SK-N-SH (cell line): ENCODE data around the gene PER1. TPM values are rescaled to one million over a fixed set of nuclear protein-coding genes. Genes with fewer than 3 reads are reported as not detected.

ENCODE experiments used
- CTCF ChIA-PET: fragments of 300-600, 350-600 bp; formaldehyde crosslinking; extraction: SDS; loops from one replicate; lab custom pipeline; 2021; lab: Yijun Ruan, JAX
- POLR2A ChIA-PET: fragments of 350-600 bp; sonication (Branson Sonifier 250); formaldehyde crosslinking; extraction: SDS; loops from one replicate; lab custom pipeline; 2020; ENCODE audit warnings: antibody characterized with exemption, inconsistent platforms; lab: Yijun Ruan, JAX
- DNase-seq: peaks from one replicate; pipeline ENCODE4 v3.0.0; 2012
- H2AFZ ChIP-seq: fragments of 200-600 bp; sonication (generic); 2 replicates; pipeline ENCODE4 v1.8.1; 2016; ENCODE audit warnings: antibody characterized with exemption, mild to moderate bottlenecking, low read depth
- H3F3A ChIP-seq: fragments of 200-600 bp; sonication (generic); replicated peaks from 2 replicates; pipeline ENCODE3; 2016; ENCODE audit warnings: antibody characterized with exemption, mild to moderate bottlenecking; ENCODE audit not compliant: insufficient read depth
- H3K27ac ChIP-seq, 2 experiments: fragments of 200-500 bp in 1 of 2; fragments of 200-600 bp in 1 of 2; sonication (Bioruptor generic) in 1 of 2; sonication (generic), shearing (Covaris generic) in 1 of 2; 2 replicates each; pipeline versions ENCODE4 v1.5.1 to v1.6.1; 2014 to 2016; ENCODE audit warnings: low read depth in 2 of 2, inconsistent platforms in 1 of 2, low read length in 1 of 2, mild to moderate bottlenecking in 1 of 2, mixed read lengths in 1 of 2
- H3K27me3 ChIP-seq: fragments of 200-600 bp; sonication (generic), shearing (Covaris generic); 2 replicates; pipeline ENCODE4 v1.6.1; 2016; ENCODE audit warnings: mixed run types; ENCODE audit not compliant: insufficient read depth
- H3K36me3 ChIP-seq, 2 experiments: fragments of 200-500 bp in 1 of 2; fragments of 200-600 bp in 1 of 2; sonication (Bioruptor generic) in 1 of 2; sonication (generic) in 1 of 2; replicated peaks in 1 of 2; 2 replicates each; pipeline versions ENCODE3 to v1.5.1; 2014 to 2016; ENCODE audit warnings: low read length in 1 of 2, mild to moderate bottlenecking in 1 of 2; ENCODE audit not compliant: insufficient read depth in 2 of 2, control insufficient read depth in 1 of 2
- H3K4me1 ChIP-seq, 2 experiments: fragments of 200-500 bp in 1 of 2; fragments of 200-600 bp in 1 of 2; sonication (Bioruptor generic) in 1 of 2; sonication (generic), shearing (Covaris generic) in 1 of 2; 2 replicates each; pipeline versions ENCODE4 v1.5.1 to v1.6.1; 2014 to 2016; ENCODE audit warnings: low read depth in 1 of 2, low read length in 1 of 2, mixed run types in 1 of 2; ENCODE audit not compliant: insufficient read depth in 2 of 2, control insufficient read depth in 1 of 2
- H3K4me2 ChIP-seq: fragments of 200-600 bp; sonication (generic), shearing (Covaris generic); 2 replicates; pipeline ENCODE4 v1.6.1; 2017; ENCODE audit warnings: mixed run types
- H3K4me3 ChIP-seq, 2 experiments: fragments of 200-500 bp in 1 of 2; fragments of 200-600 bp in 1 of 2; sonication (Bioruptor generic) in 1 of 2; sonication (generic), shearing (Covaris generic) in 1 of 2; 2 replicates each; pipeline versions ENCODE4 v1.5.1 to v1.8.1; 2014 to 2016; ENCODE audit warnings: low read depth in 2 of 2, inconsistent platforms in 1 of 2, low read length in 1 of 2, mild to moderate bottlenecking in 1 of 2, mixed read lengths in 1 of 2, moderate library complexity in 1 of 2
- H3K79me2 ChIP-seq: fragments of 200-600 bp; sonication (generic); 2 replicates; pipeline ENCODE4 v1.8.1; 2017; ENCODE audit warnings: mild to moderate bottlenecking; ENCODE audit not compliant: insufficient read depth
- H3K9ac ChIP-seq: fragments of 200-600 bp; sonication (generic); 2 replicates; pipeline ENCODE4 v1.6.1; 2017; ENCODE audit warnings: mixed run types
- H3K9me2 ChIP-seq: fragments of 200-600 bp; sonication (generic); 2 replicates; pipeline ENCODE4 v1.6.1; 2017; ENCODE audit warnings: mixed run types
- H3K9me3 ChIP-seq: fragments of 200-600 bp; sonication (generic); 2 replicates; pipeline ENCODE4 v1.6.1; 2017; ENCODE audit warnings: mixed run types, mild to moderate bottlenecking, moderate library complexity
- H4K20me1 ChIP-seq: fragments of 200-600 bp; sonication (generic); 2 replicates; pipeline ENCODE4 v1.6.1; 2017; ENCODE audit warnings: mild to moderate bottlenecking, mixed run types; ENCODE audit not compliant: insufficient read depth
- CHD2 ChIP-seq: fragments of 150-350 bp; IDR thresholded peaks from 2 replicates; pipeline ENCODE4 v1.6.1; 2018; ENCODE audit warnings: low read length; ENCODE audit not compliant: partially characterized antibody
- CTCF ChIP-seq: fragments of 200-600 bp; sonication (generic); IDR thresholded peaks from 2 replicates; pipeline ENCODE4 v1.6.1; 2017; ENCODE audit warnings: antibody characterized with exemption, mild to moderate bottlenecking, moderate library complexity
- ELF1 ChIP-seq: IDR thresholded peaks from 2 replicates; pipeline ENCODE4 v1.4.0; 2012
- EP300 ChIP-seq, 2 experiments: IDR thresholded peaks; 2 replicates each; pipeline versions ENCODE4 v1.4.0 to v1.6.1; 2012; ENCODE audit warnings: borderline replicate concordance in 1 of 2, low read depth in 1 of 2, low read length in 1 of 2
- EZH2phosphoT487 ChIP-seq: fragments of 200-600 bp; sonication (generic); IDR thresholded peaks from 2 replicates; pipeline ENCODE4 v1.6.1; 2017; ENCODE audit warnings: low read depth, mixed run types, mild to moderate bottlenecking, antibody characterized with exemption, moderate library complexity, borderline replicate concordance
- FOSL2 ChIP-seq: IDR thresholded peaks from 2 replicates; pipeline ENCODE4 v1.4.0; 2012; ENCODE audit warnings: low read depth, mild to moderate bottlenecking, moderate library complexity, borderline replicate concordance
- FOXM1 ChIP-seq: IDR thresholded peaks from 2 replicates; pipeline ENCODE4 v1.4.0; 2012; ENCODE audit warnings: low read depth, mild to moderate bottlenecking
- GABPA ChIP-seq: IDR thresholded peaks from 2 replicates; pipeline ENCODE4 v1.4.0; 2012; ENCODE audit warnings: low read depth, mild to moderate bottlenecking
- GATA2 ChIP-seq: sonication (generic); formaldehyde crosslinking; IDR thresholded peaks from 2 replicates; pipeline ENCODE4 v1.5.0; 2020; ENCODE audit warnings: mild to moderate bottlenecking, missing genetic modification reagents
- IRF3 ChIP-seq: fragments of 150-350 bp; IDR thresholded peaks from 2 replicates; pipeline ENCODE4 v1.6.1; 2016; ENCODE audit warnings: mild to moderate bottlenecking, low read depth, low read length
- MAX ChIP-seq: IDR thresholded peaks from 2 replicates; pipeline ENCODE4 v1.4.0; 2012; ENCODE audit warnings: low read depth
- MEF2A ChIP-seq: IDR thresholded peaks from 2 replicates; pipeline ENCODE4 v1.4.0; 2012; ENCODE audit warnings: low read depth, borderline replicate concordance
- MXI1 ChIP-seq: IDR thresholded peaks from 2 replicates; pipeline ENCODE4 v1.6.1; 2012; ENCODE audit warnings: mild to moderate bottlenecking, low read depth, low read length, improper control_type of control experiment
- NFIC ChIP-seq: IDR thresholded peaks from 2 replicates; pipeline ENCODE4 v1.4.0; 2012; ENCODE audit warnings: borderline replicate concordance
- RXRA ChIP-seq: IDR thresholded peaks from 2 replicates; pipeline ENCODE4 v1.4.0; 2012; ENCODE audit warnings: low read depth, mild to moderate bottlenecking, borderline replicate concordance
- TAF1 ChIP-seq: IDR thresholded peaks from 2 replicates; pipeline ENCODE4 v1.6.1; 2012; ENCODE audit warnings: low read depth, mild to moderate bottlenecking, low read length, moderate library complexity, borderline replicate concordance
- TCF12 ChIP-seq: IDR thresholded peaks from 2 replicates; pipeline ENCODE4 v1.4.0; 2012
- TEAD4 ChIP-seq: IDR thresholded peaks from 2 replicates; pipeline ENCODE4 v1.4.0; 2012; ENCODE audit warnings: mild to moderate bottlenecking, borderline replicate concordance; ENCODE audit not compliant: insufficient read depth
- USF2 ChIP-seq: fragments of 150-350 bp; IDR thresholded peaks from 2 replicates; pipeline ENCODE4 v1.6.1; 2017; ENCODE audit warnings: antibody characterized with exemption, low read length, low read depth, borderline replicate concordance
- YY1 ChIP-seq: IDR thresholded peaks from 2 replicates; pipeline ENCODE4 v1.4.0; 2012; ENCODE audit warnings: low read depth, mild to moderate bottlenecking
- WGBS: methylation state at CpG from one replicate; pipeline ENCODE4 v1.1.6; 2017; ENCODE audit warnings: low lambda C conversion rate; 5-methylcytosine and 5-hydroxymethylcytosine counted together
- polyA plus RNA-seq, 3 experiments: library from polyadenylated mRNA; depleted of rRNA; stranded (reverse); fragments of >200 nt; gene quantifications; 2 replicates each; pipeline ENCODE4 v1.2.3, GENCODE V29; 2012

Gene PER1
- polyA plus RNA-seq, 1 of the 3 experiments (the other 2 are of a cell fraction) = 56.8 TPM

GRCh38 chr17:8122422-8122923, 29.7 kb downstream of the PER1 start:
- H3K4me1 ChIP-seq = peaks cover 0 to 41% of the 10 kb centered on the region in 2 experiments; a peak in 2 of 4 replicates
- H4K20me1 ChIP-seq = peaks cover 15% of the 10 kb centered on the region
- ChIA-PET POLR2A (interaction anchor here (1.5 to 1.6 kb wide), 2 partner anchors 41 to 51 kb away, joined by 5 to 7 read pairs; partner anchors contain the start of gene VAMP2), CTCF (interaction anchor here (0.6 to 3.8 kb wide), 18 partner anchors 10 to 100 kb away, joined by 3 to 41 read pairs (median 4); no protein-coding TSS in a partner anchor)
- H3K9ac ChIP-seq = peak overlapping the region; percentile 53; the same call in 1 of the 2 replicates
- peak overlapping the region; percentile 2 to 28; a peak in 2 of 4 replicates for H3K27ac ChIP-seq
- H3F3A ChIP-seq = peaks cover 38% of the 10 kb centered on the region
- no peaks in the 10 kb centered on the region for H3K79me2 ChIP-seq
- H3K9me2 ChIP-seq = no peaks in the 10 kb centered on the region
- peak overlapping the region; percentile 97 for H3K4me2 ChIP-seq
- no peak for TF ChIP-seq CTCF
- TF ChIP-seq MAX = peak; percentile 12; the same call in 1 of the 2 replicates
- TF ChIP-seq, all 33 proteins: peak for 1
- H3K4me3 ChIP-seq = peak overlapping the region; percentile 53 to 81
- H2AFZ ChIP-seq = peak overlapping the region; percentile 78
- H3K36me3 ChIP-seq = no peaks in the 10 kb centered on the region
- H3K27me3 ChIP-seq = no peaks in the 10 kb centered on the region
- DNase-seq = no peak
- WGBS = 2% methylated on average over 28 of the region's 29 CpGs
- no peaks in the 10 kb centered on the region for H3K9me3 ChIP-seq

- Histone ChIP-seq H3F3A (peaks cover 31% of the 10 kb centered on the region), H3K27me3 (no peaks in the 10 kb centered on the region), H3K4me1 (peaks cover 0 to 41% of the 10 kb centered on the region in 2 experiments; a peak in 2 of 4 replicates), H3K9me2 (no peaks in the 10 kb centered on the region), H4K20me1 (peaks cover 15% of the 10 kb centered on the region), H3K27ac (peak overlapping the region; percentile 2 to 4; a peak in 3 of 4 replicates), H3K9ac (peak overlapping the region; percentile 53; the same call in 1 of the 2 replicates), H2AFZ (peak overlapping the region; percentile 78), H3K4me3 (peak overlapping the region; percentile 53 to 81), H3K4me2 (peak overlapping the region; percentile 97), H3K36me3 (no peaks in the 10 kb centered on the region), H3K9me3 (no peaks in the 10 kb centered on the region), H3K79me2 (no peaks in the 10 kb centered on the region)
- CTCF ChIA-PET = interaction anchor here (0.6 to 3.8 kb wide), 19 partner anchors 9 to 177 kb away, joined by 3 to 41 read pairs (median 3); no protein-coding TSS in a partner anchor
- DNase-seq = peak; percentile 85
- POLR2A ChIA-PET = interaction anchor here (1.5 to 1.6 kb wide), 2 partner anchors 41 to 51 kb away, joined by 5 to 7 read pairs; partner anchors contain the start of gene VAMP2
- WGBS = 4% methylated on average over 15 of the region's 76 CpGs
- TF ChIP-seq YY1 (no peak), USF2 (no peak), IRF3 (no peak), EZH2phosphoT487 (no peak), MEF2A (no peak), RXRA (no peak), MXI1 (no peak; the same call in 1 of the 2 replicates), GATA2 (CRISPR knock-in tag) (no peak), GABPA (no peak), FOSL2 (no peak), MAX (peak; percentile 44), TCF12 (peak; percentile 6; the same call in 1 of the 2 replicates), EP300 (IDR thresholded peaks at IDR 0.05; ENCODE audit: borderline replicate concordance in 1 of 2, low read depth in 1 of 2, low read length in 1 of 2) (no peak), NFIC (no peak), CHD2 (no peak), TAF1 (no peak), TEAD4 (no peak), ELF1 (no peak), FOXM1 (no peak)
These were observed 30.4 kb downstream of the PER1 start for GRCh38 chr17:8121681-8122421.
